Stimulated activated naive CD4-positive, alpha-beta T cell treated with Interleukin-2 at 50 U/mL for 16 hours (primary cell): Measurements from ENCODE around the gene ADCY7.
"Not testable (repeated sequence)": the region's sequence is repeated elsewhere in the genome, so short reads cannot be mapped to it uniquely, and the experiment has no call there.

Experiments used
- DNase-seq: peaks from one replicate; lab custom pipeline; 2025; lab: John Stamatoyannopoulos, UW

The ADCY7 gene

DNA sequence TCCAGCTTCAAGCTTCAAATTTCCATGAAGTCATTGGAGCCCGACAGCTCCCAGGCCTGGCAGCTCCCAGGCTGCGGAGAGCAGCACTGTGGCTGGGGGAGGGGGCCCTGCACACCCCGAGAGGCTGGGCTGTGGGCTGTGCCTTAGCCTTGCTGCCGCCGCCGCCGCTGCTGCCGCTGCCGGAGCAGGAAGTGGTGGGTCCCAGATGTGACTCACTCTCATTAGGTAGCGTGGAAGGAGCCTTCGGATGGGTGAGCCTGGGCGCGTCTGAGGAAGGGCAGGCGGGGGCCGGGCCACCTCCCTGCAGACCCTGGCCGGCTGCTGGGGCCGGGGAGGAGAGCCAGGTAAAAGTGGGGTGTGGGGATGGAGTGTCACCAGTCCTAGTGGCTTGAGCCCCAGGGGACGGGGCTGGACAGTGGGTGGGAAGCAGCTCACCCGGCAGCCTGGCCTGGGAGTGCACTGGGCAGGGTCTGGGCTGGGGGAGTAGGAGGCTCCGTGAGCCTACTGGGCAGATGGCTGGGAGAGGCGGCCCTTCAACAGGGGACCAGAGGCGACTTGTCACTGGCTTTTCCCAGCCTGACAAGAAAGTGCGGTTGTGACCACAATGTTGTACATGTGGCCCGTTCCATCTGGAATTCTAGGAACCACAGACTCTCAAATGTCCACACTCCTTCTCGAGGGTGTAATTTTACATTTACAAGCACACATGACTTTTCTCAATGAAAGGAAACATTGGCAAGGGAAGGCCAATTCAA is at the start of gene ADCY7:
Gene ADCY7, plus strand, starts transcription at position 215 of the 755 bp plus-strand sequence. CDS start 21,629 bp downstream, outside the sequence.
- DNase-seq, result peak; percentile 86

DNA sequence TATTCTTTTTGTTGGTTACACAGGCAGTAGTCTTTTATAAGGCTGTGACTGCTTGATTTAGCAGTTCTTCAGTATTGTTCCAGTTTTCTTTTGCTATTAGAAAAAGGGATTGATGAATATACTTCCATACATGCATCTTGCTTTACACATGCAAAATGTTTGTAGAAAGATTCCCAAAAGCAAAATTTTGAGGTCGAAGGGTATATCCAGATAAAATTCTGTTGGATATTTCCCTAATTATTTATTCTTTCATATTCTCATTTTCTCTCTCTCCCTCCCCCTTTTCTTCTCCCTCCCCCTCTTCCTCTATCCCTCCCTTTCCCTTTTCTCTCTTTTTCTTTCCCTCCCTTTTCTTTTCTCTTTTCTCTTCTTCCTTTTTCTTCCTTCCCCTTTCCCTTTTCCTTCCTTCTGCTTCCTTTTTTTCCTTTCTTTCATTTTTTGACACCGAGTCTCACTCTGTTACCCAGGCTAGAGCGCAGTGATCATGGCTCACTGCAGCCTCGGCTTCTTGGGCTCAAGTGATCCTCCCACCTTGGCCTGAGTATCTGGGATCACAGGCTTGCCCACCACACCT is 46.9 kb upstream of the ADCY7 start:
- no peak for DNase-seq

DNA sequence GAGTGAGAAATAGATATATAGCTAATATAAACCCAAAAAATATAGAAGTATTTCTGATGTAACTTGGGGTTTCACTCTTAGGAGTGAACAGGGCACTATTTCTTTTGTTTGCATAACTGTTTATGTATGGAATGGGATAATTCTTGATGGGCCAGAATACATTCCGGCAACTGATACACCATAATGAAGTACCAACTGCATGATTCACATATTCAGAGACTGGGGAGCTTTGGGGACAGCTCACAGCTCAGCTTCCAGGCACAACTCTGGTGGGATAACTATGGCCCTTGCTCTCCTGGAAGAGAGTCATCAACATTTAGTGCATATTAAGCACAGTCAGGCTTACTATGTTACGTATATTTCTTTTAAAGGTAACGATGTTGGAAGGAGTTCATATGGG is 42.1 kb upstream of the ADCY7 start:
- no peak for DNase-seq

DNA sequence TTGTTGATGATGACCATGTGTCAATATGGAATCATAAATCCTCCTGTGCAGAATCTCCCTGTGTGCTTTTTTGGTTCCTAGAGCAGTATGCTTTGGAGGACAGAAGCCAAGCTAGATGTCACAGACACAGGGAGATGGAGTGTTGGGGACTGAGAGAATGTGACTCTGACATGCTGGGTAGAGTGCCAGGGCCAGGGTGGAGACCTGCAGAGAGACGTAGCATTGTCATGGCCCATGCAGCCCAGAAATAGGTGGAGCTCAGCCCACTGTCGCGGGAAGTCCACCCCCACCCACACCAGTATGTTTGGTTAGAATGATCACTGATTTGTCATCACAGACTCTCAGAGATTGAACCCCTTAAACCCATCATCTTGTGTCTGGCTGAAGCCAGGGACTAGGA is 39.2 kb upstream of the ADCY7 start:
- DNase-seq, result no peak

DNA sequence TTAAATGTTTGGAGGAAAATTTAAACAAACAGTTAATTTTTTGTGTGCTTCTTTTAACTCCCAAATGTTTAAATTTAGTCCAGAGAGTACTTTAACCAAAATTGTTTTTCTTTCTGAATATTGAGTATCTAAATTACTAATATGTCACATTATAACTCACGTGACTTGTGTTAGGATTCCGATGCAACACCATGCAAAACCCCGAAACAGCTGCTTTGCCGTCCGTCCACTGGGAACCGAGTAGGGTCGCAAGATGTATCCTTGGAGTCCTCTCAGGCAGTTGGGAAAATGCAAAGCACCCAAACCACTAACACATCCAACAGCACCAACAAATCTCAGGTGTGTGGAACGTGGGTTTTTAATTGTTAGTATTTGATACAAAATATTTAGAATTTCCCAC is 38.7 kb upstream of the ADCY7 start:
- no peak for DNase-seq

DNA sequence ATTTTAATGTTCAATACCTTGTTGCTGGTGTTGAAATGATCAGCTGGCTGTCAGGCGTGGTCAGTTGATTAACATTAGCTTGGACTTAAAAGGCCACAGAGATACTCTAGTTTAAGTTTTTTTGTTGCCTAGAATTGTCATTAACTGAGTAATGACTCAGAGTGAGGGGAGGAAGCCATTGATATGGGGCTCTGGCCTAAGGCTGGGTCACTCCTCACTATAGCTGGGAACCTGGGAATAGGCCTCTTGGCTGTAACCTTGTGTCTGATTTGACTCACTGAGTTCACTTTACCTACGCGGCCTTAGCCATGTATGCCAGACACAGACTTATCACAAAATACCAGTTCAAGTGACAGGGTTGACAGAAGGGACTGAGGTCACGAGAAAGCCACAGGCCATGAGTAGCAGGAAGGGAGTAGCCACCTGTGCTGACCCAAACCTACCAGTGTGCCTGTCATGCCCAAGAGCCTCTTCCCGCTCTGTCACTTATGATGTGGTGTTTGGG is 37.9 kb upstream of the ADCY7 start:
- DNase-seq, result no peak

DNA sequence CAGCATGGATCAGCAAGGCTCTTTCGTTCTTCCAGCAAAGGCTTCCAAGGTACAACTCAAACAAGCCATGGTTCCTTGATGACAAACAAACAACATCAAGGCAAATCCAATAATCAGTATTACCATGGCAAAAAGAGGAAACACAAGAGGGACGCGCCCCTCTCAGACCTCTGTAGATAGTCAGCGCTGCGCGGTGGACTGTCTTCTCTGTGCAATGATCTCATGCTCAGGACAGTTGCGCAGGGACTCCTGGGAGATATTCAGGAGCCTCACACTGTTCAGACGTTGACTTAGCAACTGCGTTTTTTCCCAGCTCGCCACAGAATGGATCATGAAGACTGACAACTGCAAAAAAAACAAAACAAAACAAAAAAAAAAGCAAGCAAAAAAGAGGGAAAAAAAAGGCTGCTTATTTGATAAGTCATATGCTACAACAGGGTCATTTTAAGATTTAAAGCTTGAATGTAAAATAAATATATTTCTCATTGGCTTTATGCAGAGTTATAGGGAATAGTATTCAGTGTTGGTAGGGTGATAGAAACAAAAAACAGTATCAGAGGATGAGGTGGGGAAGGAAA is 37.1 kb upstream of the ADCY7 start:
- DNase-seq, result no peak

DNA sequence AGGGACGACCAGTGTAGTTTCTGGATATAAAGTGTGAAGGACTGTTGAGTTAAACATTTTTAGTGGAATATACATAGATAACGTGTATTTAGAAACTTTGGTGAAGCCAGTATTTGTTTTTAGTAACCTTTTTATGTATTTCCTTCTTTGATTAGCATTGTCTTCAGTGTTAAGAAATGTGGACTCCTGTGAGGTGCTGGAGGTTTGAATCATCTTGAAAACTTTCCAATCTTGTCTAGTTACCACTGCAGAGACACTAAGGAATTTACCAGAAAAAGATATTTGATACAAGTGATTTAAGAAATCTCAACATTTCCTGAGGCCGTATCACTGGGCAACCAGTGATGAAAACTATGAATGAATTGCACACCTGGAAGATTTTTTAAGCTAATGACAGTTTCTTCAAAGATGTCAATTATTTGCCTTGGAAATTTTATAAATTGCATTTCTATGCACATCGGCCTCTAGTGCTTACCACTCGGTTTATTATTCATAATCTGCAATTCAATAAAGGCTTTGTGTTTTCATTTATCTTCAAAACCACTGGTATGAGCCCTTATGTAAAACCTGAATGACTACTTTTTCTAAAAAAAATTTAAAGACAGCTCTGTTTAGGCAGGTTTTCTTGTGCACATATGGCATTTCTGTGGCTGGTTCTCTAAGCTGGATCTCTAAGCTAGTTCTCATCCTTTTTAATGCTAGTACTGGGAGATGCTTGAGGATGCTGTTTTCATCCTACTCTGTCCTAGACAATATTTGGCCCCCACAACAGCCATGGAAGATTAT is 31.4 kb upstream of the ADCY7 start:
- no peak for DNase-seq

DNA sequence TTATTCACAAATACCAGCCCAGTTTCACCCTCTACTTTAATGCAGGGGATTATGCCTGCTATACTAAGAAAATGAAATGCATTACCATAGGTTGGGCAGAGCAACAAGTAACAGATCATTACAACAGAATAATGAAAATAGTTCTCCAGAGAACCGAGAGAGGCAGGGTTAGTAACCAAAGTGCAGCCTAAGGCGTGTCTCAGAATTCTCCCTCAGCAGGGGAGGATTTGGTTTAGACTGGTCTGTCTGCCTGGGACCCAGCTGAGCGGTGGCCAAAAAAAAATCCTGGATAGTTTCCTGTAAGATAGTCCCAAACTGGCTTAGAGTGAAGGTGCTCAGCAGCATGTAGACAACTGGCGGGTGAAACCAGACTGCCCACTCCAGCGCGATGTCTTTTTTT is 30.8 kb upstream of the ADCY7 start:
- no peak for DNase-seq

DNA sequence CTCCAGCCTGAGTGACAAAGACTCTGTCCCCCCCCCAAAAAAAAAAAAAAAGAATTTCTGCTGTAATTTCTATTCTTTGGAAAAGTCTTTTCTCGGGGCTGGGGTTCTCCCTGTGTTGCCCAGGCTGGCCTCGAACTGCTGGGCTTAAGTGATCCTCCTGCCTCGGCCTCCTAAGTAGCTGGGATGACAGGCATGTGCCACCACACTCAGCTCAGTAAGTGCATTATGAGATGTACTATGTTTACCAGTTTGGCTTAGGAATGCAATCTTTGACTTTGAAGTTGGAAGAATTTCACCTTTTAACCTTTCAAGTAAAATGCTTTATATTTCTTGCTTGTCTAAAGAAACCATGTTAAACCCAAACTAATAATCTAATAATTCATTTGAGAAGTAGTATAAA is 28.0 kb upstream of the ADCY7 start:
- no peak for DNase-seq

DNA sequence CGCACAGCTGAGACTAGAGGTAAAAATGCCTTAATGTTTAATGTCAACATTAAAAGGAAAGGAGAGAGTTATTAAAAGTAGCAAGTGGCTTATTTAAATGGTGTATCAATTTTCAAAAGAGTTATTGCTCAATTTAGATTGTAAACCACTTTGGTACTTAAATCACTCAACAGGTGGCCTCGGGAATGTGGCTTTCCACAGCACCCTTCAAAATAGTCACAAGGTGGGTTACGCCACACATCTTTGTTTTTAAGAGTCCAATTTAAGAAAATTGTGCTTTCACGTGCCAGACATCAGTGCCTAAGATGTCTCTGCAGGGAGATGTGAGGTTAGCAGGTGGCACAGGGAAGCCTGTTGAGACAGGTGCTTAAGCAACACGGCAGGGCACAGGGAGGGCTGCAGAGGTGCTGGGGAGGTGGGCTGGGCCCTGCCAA is 27.5 kb upstream of the ADCY7 start:
- no peak for DNase-seq

DNA sequence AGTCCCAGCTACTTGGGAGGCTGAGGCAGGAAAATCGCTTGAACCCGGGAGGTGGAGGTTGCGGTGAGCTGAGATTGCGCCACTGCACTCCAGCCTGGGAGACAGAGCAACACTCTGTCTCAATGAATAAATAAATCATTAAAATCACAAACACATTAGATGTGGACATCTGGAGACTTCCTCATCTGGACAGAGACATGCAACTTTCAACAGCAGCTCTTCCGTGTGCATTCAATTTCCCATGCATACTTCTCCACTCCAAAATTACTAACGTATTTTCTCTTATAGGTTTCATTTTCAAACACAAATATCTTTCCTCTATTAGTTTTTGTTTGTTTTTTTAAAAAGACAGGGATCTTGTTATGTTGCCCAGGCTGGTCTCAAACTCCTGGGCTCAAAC is 23.3 kb upstream of the ADCY7 start:
- DNase-seq, result not testable (repeated sequence)

DNA sequence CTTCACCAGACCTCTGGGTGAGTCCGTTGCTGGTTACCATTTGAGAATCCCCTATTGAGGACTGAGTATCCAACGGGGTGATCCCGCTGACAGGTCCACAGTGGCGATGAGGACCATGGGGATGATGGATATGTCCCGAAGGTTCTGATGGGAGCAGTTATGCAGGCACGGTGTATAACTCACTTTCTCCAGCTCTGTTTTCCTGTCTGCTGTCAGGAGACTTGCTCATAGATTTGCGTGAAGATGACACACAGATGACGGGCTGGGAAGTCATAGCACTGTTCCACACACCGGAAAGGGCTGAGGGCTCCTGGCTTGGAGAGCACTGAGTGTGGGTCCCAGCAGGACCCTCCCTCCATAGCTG is 22.2 kb upstream of the ADCY7 start:
- DNase-seq, result no peak

DNA sequence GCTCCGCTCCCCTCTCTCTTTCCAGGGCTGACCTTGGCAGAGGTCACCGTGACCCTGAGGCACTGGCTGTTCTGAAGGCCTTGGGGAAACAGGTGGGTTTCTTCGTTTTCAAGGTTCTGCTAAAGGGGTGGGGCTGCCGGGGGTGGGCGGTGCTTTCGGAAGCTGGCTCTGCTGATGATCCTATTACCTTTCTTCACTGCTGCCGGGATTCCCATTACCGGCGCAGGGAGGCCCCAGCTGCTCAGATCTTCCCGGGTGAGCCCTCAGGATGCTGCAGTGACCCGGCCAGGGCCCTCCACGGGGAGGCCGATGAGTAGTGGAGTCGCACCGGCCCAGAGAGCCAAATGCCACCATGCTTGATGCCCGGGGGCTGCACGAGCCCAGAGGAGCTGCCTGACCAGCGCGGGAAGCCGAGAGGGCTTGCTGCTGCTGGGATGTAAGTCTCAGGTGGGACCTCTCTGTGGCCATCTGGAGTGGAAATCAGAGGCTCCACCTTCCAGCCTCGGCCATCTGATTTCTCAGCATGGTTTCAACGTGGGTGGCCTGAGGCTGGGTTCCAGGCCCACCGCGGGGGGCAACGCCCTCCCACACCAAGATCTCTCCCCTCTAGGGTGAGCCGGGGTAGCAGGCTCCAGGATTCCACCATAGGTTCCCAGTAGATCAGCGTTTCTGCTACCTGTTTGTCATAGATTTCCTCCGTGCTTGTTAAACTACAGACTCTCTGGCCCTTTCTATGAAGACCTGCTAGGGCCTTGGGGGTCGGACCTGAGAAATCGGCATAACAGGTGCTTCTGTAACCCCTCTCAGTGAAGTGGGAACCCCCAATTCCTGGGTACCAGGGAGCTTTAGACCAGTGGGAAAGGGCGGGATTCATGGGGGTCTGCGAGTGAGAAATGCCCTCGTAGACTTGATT is 21.6 kb upstream of the ADCY7 start:
- no peak for DNase-seq

DNA sequence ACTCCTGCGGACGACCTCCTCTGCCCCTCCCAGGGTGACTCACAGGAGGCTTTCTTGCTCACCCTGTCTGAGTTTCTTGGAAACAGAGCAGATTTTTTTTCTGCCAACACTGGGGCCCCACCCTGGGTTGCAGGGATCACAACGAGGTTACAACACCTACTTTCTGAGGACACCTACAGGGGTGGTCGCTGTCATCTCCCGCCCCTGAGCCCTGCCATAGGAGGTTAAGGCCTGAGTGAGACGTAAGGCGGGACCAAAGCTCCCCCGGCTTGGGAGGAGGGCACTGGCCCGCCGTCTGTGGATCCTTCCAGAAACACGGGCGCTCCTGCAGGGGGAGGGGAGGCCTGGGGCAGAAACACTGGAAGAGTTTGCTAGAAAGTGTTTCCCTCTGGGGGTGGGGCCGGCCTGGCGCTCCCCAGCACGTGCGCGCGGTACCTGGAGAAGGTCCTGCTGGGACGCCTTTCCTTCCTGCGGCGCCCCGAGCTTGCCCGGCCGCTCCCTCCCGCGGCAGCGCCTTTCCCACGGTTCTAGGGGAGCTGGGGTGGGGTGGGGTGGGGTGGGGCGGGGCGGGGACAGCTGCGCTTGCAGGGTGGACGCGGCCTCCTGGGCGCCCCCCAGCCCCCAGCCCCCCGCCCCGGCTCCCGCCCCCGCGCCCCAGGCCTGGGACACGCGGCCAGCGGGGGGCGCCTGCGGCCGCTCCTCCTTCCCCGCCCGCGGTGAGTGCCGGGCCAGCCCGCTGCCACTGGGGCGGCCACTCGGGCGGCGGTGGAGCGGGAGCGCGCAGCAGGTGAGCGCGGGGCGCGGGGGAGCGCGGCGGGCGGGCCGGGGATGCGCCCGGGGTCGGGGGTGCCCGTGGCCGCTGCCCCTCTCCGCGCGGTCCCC is 20.7 kb upstream of the ADCY7 start:
- DNase-seq, result peak; percentile 67

DNA sequence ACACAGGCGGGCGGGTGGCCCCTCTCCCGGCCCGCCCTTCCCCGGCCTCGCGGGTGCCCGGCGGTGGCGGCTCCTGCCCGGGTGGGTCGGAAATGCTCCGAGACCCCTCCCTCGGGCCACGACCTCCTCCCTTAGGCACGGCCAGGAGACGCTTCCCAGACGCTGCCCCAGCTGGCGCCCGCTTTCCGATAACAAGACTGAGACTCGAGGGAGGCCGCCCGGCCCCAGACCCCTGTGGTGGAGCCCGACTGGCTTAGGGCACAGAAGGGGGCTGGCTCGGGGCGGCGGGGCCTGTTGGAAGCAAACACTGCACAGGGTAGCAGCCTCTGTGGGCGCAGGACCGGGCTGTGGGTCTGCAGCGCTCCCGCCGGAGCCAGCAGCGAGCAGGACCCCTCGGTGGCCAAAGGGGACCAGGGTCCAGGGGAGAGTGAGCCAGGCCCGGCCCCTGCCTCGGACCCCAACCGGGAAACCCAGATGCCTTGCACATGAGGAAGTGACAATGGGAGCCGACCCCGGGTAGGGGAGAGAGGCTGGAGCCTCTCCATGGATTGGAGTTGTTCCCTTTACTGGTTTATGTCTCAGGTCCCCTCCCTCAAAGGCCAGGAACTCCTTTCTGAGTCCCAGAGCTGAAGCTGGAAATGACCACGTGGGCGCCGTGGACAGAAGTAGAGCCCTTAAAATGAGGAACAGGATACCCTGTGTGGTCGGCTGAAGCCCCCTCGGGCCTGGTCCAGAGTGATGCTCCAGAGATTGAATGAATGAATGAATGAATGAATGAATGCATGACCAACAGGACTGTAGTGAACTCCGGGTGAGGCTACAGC is 19.8 kb upstream of the ADCY7 start:
- DNase-seq, result no peak

DNA sequence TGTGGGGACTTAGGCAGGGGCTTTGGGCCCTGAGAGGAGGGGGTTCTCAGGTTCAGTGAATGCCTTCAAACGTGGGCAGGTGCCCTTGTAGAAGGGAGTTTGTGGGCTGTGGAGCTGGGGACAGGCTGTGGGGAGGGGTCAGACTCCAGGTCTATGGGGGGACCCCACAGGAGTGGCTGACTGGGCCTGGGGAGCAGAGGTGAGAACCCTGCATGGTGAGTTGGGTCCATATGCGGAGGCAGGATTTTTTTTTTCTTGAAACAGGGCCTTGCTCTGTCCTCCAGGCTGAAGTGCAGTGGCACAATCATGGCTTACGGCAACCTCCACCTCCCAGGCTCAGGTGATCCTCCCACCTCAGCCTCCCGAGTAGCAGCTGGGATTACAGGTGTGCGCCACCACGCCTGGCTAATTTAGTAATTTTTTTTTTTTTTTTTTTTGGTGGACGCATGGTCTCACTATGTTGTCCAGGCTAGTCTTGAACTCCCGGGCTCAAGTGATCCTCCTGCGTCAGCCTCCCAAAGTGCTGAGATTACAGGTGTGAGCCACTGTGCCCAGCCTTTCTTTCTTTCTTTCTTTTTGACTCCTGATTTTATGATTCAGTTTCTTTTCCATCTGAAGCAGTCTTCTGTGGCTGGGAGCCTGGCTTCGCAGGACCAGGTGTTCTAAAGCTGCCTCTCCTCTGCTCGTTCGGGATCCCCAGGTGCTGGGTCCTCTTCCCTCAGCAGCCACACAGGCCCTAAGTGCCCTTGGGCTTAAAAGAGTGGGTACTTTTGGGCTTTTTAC is 19.0 kb upstream of the ADCY7 start:
- no peak for DNase-seq

DNA sequence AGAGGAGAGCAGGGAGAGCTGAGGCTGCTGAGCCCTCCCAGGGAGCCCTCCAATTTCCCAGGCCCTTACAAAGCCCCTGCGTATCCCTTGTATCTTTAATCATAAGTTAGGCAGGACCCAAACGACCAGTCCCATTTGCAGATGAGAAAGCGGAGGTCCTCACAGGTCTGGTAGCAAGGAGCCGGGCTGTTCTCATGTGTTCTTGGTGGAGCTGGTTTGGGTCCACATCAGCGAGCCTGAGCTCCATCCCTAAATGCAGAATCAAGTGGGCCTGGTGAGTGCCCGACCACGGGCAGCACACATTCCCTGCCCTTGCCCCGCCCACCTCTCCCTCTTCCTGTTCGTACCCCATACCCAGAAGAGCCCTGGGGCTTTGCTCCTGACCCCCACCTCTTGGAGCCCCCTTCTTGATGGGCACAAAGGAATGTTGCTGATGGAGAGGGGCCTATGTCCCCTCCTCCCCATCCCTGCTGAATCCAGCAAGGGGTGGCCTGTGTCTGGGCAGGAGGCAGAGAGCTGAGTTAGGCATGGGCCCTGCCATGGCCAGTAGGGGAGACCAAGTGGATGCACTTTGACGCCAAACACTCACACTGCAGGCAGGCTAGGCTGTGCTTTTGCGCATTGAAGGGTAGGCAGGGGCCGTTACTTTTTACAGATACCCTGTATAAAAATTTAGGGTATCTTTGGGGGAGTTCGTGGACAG is 18.3 kb upstream of the ADCY7 start:
- no peak for DNase-seq
